Fibroblast of skin of left quadriceps (primary cell): ENCODE results near the gene TDRD9.

ENCODE experiments used
- DNase-seq, 2 experiments: peaks; one replicate each; pipeline ENCODE4 v3.0.0-alpha.2; 2013; ENCODE audit warnings: low read depth in 2 of 2

TDRD9 gene

GRCh38 chr14:104090071-104090748, 162.0 kb downstream of the TDRD9 start:
- no peak for DNase-seq

- no peak for DNase-seq
Measured at GRCh38 chr14:104091061-104091926, 163.0 kb downstream of the TDRD9 start.

- DNase-seq: no peak
Measured at GRCh38 chr14:104091927-104092771, 163.9 kb downstream of the TDRD9 start.

- DNase-seq: no peak
Measured at GRCh38 chr14:104092931-104093365, 164.7 kb downstream of the TDRD9 start.

- DNase-seq: no peak
Measured at GRCh38 chr14:104093366-104094055, 165.3 kb downstream of the TDRD9 start.

- no peak for DNase-seq
Measured at GRCh38 chr14:104094056-104094708, 165.9 kb downstream of the TDRD9 start.

GRCh38 chr14:104094709-104095425, 166.6 kb downstream of the TDRD9 start:
- peak in 1 of 2 experiments; percentile 4 for DNase-seq

GRCh38 chr14:104095426-104096310, 167.4 kb downstream of the TDRD9 start:
- no peak for DNase-seq

GRCh38 chr14:104096318-104096717, 168.1 kb downstream of the TDRD9 start:
- DNase-seq: no peak

GRCh38 chr14:104096751-104097700, 168.8 kb downstream of the TDRD9 start:
- no peak for DNase-seq

- no peak for DNase-seq
Measured at GRCh38 chr14:104098272-104099095, 170.2 kb downstream of the TDRD9 start.

GRCh38 chr14:104099096-104100041, 171.1 kb downstream of the TDRD9 start:
- no peak for DNase-seq

GRCh38 chr14:104100171-104101085, 172.2 kb downstream of the TDRD9 start:
- no peak for DNase-seq

- no peak for DNase-seq
Measured at GRCh38 chr14:104101086-104101621, 172.9 kb downstream of the TDRD9 start.
